GM12878 (cell line): ENCODE data around the gene FIBCD1. TPM values are rescaled to one million over a fixed set of nuclear protein-coding genes. Genes with fewer than 3 reads are reported as not detected.

Experiments
- CHD2 ChIP-seq: IDR thresholded peaks from 2 replicates; pipeline ENCODE4 v1.6.1; 2011; ENCODE audit warnings: low read depth, low read length, improper control_type of control experiment, borderline replicate concordance
- EED ChIP-seq: sonication (generic); IDR thresholded peaks from 2 replicates; pipeline ENCODE4 v1.6.1; 2016; ENCODE audit warnings: antibody characterized with exemption, low read depth
- FOXK2 ChIP-seq: fragments of 450-650 bp; IDR thresholded peaks from 2 replicates; pipeline ENCODE4 v1.6.1; 2017; ENCODE audit warnings: mild to moderate bottlenecking, moderate library complexity
- GATAD2B ChIP-seq: fragments of 450-650 bp; conservative IDR thresholded peaks from 2 replicates; pipeline ENCODE4 v1.6.1; 2017; ENCODE audit warnings: low read depth, mild to moderate bottlenecking, moderate library complexity
- NBN ChIP-seq: fragments of 450-650 bp; IDR thresholded peaks from 2 replicates; pipeline ENCODE4 v1.6.1; 2016
- NR2C2 ChIP-seq: IDR thresholded peaks from 2 replicates; pipeline ENCODE4 v1.6.1; 2011; ENCODE audit warnings: borderline replicate concordance, low read depth; ENCODE audit not compliant: control insufficient read depth, insufficient read length
- POLR2A ChIP-seq: IDR thresholded peaks from 2 replicates; pipeline ENCODE4 v1.6.1; 2011; ENCODE audit warnings: low read depth, mild to moderate bottlenecking, low read length
- RBBP5 ChIP-seq: fragments of 200-600 bp; sonication (generic); conservative IDR thresholded peaks from 2 replicates; pipeline ENCODE4 v1.6.1; 2016
- RUNX3 ChIP-seq: IDR thresholded peaks from 2 replicates; pipeline ENCODE4 v1.6.1; 2012; ENCODE audit warnings: low read length, inconsistent platforms
- SP1 ChIP-seq: IDR thresholded peaks from one replicate; pipeline ENCODE4 v1.6.1; 2011; ENCODE audit warnings: low read depth, low read length
- YBX1 ChIP-seq: fragments of 450-650 bp; IDR thresholded peaks from 2 replicates; pipeline ENCODE4 v1.6.1; 2016; ENCODE audit warnings: antibody characterized with exemption
- ZNF622 ChIP-seq: fragments of 450-650 bp; IDR thresholded peaks from 2 replicates; pipeline ENCODE4 v1.6.1; 2017; ENCODE audit warnings: mild to moderate bottlenecking, inconsistent platforms
- polyA plus RNA-seq, 11 experiments: library from polyadenylated mRNA; depleted of rRNA in 4 of 11; unstranded in 6 of 11; stranded (reverse) in 5 of 11; fragments of >200 nt; fragmentation: Nextera tagmentation in 4 of 11; fragmentation: Illumina TruSeq in 1 of 11; extraction: Ambion mirVana in 4 of 11; extraction: Trizol in 1 of 11; gene quantifications; 1 replicate in 1 of 11; 2 replicates in 10 of 11; pipeline versions ENCODE4 v1.2.1 to v1.2.3, GENCODE V29; 2011 to 2016; ENCODE audit warnings: inconsistent platforms in 2 of 11, missing spikeins in 2 of 11, low read depth in 1 of 11
- total RNA-seq, 4 experiments: library from RNA; depleted of rRNA in 3 of 4; stranded (reverse); fragments of >200 nt in 3 of 4; fragmentation: Illumina TruSeq in 1 of 4; extraction: Trizol in 1 of 4; gene quantifications; 2 replicates each; pipeline versions ENCODE4 v1.2.1 to v1.2.3, GENCODE V29; 2013 to 2021
- TF ChIP-seq, protein P1 (sequence below): fragments of 450-650 bp; IDR thresholded peaks from 2 replicates; pipeline ENCODE4 v1.6.1; 2017; ENCODE audit warnings: antibody characterized with exemption, mild to moderate bottlenecking, moderate library complexity

Gene FIBCD1
- total and polyA plus RNA-seq, 10 of the 15 experiments (the other 5 are each of a cell fraction or from before 2014, with no cell fraction given): 0.04 to 0.95 (median 0.25) TPM; not detected in 6

GRCh38 chr9:130923611-130924447 is 15.2 kb downstream of the FIBCD1 start (continued):
- TF ChIP-seq, protein P1, sequence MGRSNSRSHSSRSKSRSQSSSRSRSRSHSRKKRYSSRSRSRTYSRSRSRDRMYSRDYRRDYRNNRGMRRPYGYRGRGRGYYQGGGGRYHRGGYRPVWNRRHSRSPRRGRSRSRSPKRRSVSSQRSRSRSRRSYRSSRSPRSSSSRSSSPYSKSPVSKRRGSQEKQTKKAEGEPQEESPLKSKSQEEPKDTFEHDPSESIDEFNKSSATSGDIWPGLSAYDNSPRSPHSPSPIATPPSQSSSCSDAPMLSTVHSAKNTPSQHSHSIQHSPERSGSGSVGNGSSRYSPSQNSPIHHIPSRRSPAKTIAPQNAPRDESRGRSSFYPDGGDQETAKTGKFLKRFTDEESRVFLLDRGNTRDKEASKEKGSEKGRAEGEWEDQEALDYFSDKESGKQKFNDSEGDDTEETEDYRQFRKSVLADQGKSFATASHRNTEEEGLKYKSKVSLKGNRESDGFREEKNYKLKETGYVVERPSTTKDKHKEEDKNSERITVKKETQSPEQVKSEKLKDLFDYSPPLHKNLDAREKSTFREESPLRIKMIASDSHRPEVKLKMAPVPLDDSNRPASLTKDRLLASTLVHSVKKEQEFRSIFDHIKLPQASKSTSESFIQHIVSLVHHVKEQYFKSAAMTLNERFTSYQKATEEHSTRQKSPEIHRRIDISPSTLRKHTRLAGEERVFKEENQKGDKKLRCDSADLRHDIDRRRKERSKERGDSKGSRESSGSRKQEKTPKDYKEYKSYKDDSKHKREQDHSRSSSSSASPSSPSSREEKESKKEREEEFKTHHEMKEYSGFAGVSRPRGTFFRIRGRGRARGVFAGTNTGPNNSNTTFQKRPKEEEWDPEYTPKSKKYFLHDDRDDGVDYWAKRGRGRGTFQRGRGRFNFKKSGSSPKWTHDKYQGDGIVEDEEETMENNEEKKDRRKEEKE: no peak
- no peak for TF ChIP-seq RBBP5
- TF ChIP-seq NBN: no peak
- TF ChIP-seq EED: no peak
- TF ChIP-seq NR2C2: no peak
- no peak for TF ChIP-seq POLR2A
- TF ChIP-seq ZNF622: no peak
- TF ChIP-seq GATAD2B: no peak
- no peak for TF ChIP-seq CHD2
- TF ChIP-seq FOXK2: no peak
- TF ChIP-seq SP1: no peak
- TF ChIP-seq RUNX3: no peak
- no peak for TF ChIP-seq YBX1
